GM18907 (cell line): ENCODE data around the gene OLFM1.
"Not testable (repeated sequence)": the region's sequence is repeated elsewhere in the genome, so short reads cannot be mapped to it uniquely, and the experiment has no call there.

Experiments used
- ATAC-seq: cut with Tn5 transposase; IDR thresholded peaks from one replicate; pipeline ENCODE4 v1.9.1; 2021; ENCODE audit warnings: mild to moderate bottlenecking, moderate library complexity; ENCODE audit not compliant: unreplicated experiment

Gene OLFM1

DNA sequence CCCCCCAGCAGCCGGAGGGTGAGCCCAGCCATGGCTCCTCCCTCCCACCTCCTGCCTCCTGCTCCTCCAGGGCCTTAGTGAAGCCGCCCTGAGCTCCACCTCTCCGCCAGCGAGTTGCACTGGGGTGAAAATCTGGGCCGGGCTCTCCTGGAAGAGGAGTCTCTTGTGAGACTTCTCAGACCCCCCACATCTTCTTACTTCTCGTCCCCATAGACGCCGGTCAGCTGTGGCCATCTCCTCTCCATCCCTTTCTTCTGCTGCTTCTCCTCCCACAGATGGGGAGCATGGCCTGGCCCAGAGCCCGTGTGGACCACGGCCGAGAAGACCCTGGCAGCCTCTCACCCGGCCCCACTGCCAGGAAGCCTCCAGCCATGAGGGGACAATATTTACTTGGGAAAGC is 17.3 kb downstream of the OLFM1 start:
- no peak for ATAC-seq

DNA sequence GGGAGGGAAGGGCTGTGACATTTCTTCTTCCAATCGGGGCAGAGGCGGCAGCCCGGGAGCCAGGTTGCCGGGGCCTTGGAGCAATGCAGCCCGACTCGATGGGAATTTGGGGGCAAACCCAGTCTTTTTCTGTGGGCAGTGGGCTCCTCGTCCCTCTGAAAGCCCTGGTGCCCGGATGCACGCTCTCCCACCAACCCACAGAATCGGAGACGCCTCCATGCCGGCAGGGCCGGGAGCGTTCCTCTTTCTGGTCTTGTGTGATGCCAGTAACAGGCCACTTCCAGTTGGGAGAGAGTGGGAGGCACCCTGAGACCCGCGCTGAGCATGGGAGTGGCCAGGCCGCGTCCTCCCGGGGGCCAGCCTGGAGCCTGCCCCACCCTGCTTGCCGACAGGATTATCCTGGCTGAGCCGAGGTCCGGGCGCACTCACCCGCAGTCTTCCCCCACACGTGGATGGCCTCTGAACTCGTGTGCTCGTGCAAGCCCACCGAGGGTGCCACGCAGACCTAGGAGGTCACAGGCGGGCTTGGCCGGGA is 17.8 kb downstream of the OLFM1 start:
- ATAC-seq: no peak

DNA sequence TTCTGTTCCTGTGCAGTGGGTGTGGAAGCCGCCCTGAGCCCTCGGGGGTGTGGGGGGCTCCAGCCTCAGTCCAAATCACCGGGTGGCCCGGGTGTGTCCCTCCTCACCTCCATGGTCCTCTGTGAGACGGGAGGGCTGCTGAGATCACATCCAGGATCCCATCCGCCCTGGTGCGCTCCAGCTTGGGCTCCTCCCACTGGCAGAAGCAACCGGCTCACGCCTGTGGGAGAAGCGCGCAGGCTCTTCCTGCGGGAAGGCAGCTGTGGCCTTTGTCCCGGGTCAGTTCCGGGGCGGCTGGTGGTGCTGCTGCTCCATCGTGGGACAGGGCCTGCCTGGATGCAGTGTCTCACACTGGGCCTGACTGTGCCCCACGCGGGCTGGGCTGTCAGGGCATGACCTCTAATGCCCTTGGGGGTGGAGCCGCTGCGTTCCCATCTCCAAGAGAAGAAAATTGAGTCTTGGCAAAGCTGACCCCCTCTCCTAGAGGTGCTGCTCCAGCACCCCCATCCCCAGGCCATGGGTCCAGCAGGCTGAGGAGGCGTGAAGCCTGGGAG is 18.5 kb downstream of the OLFM1 start:
- no peak for ATAC-seq

DNA sequence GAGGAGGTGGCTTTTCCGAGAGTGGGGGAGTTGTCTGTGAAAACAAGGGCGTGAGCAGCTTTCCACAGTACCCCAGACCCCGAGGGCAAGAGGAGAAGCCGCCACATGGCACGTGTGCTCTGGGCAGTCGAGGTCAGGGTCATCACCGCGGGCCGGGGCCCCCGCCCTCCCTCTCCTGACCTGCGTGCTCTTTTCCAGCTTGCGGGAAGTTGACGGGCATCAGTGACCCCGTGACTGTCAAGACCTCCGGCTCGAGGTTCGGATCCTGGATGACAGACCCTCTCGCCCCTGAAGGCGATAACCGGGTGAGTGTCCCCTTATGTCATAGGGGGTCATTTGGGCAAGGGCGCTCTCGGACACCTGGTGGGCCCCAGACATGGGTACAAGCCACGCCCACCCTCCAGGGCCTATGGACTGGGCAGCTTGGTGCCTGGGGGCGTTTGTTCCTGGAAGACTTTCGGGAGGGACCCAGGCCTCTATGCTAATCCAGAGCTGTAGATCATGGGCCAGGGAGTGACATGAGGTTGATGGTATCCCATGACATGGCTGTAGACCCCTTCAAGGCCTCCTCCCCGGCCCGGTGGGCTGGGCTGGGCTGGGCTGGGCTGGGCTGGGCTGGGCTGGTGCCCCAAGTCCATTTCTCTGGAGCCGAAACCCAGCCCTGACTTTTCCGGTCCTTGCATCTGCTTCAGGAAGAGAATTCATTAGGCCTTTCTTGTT is 19.2 kb downstream of the OLFM1 start:
- no peak for ATAC-seq

DNA sequence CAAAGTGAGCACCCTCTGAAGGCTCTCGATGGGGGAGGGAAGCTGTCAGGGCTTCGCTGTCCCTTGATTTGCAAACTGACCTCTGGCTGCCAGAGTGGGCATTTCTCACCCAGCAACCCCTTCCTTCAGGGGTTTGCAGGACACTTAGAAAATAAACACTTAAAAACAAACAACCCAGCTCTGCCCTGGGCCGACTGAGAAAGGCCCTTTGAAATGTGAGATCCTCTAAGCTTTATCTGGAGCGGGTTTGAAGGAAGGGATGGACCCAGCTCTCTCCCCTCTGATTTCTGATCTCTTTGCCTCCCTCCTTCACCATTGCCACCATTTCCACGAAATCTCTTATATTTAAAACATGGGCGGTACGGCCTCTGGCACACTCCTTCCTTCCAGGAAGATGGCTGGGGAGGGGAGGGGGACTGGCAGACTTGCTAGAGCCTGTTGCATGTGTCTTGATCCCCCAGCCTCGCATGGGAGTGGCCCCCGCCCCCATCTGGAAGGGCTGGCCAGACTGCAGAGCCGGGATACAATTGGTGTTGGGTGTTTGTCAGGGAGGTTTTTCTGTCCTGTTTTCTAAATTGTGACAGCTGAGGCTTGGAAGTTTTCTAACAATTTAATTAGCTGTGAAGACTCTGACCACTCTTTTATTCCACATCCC is 20.2 kb downstream of the OLFM1 start:
- ATAC-seq: no peak

DNA sequence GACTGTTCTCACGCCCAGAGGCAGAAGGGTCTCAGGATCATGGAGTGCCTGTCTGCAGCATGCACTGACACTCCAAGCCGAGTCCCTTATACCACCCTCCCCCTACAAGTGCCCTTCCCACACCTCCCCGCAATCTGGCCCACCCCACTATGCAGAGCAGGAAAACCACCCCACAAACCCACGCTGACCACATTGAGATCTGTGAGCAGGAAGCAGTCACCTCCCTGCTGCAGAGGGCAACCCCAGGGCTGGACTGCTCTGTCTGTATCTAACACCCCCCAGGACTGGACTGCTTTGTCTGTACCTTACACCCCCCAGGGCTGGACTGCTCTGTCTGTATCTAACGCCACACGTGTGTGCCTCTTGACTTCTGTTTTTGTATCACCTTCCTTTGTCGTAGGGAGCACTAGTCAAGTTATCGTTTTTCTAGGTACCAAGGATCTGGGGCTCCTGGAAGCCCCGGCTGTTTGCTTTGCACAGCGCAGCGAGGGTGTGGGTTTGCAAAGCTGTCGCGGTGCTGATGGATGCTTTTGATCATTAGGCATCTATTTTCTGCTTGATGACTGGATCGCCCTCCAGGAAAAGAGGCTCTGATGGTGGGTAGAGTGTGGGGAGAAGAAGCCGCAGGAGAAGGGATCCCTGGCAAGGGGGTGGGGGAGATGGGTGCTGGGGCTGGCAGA is 21.5 kb downstream of the OLFM1 start:
- ATAC-seq: no peak

DNA sequence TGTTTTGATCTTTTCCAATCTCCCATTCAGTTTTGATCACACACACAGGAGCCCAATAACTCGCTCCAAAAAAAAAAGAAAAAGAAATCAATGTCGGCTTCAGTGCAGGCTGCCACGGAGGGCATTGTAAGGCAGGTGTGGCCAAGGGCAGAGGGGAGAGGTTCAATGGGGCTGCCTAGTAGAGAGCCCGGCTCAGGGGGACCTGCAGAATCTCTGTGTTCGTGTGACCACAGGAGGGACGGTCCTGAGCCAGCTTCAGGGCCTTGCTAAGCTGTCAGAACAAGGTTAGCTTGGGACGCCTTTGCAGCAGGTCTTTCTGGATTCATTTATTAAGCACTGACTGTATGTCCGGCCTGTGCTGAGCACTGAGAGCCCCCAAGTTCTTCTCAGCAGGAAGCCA is 22.2 kb downstream of the OLFM1 start:
- no peak for ATAC-seq

DNA sequence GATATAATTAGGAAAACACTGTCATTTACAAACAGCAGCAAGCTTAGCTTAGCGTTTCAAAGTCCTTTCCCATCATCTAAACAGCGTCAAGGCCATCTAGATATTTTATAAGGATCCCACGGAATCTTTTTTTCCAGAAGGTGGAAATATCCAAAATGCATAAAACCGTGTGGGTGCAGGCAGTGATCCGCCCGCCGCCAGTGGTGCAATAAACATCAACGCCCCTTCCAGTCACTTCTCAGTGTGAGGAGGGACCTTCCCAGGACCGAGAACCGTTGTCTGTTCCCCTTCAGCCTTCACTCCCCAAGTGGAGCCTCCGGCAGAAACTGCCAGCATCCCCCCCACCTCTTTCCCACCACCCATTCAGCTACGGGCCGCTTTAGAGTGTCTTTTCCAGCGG is 22.9 kb downstream of the OLFM1 start:
- ATAC-seq: no peak

DNA sequence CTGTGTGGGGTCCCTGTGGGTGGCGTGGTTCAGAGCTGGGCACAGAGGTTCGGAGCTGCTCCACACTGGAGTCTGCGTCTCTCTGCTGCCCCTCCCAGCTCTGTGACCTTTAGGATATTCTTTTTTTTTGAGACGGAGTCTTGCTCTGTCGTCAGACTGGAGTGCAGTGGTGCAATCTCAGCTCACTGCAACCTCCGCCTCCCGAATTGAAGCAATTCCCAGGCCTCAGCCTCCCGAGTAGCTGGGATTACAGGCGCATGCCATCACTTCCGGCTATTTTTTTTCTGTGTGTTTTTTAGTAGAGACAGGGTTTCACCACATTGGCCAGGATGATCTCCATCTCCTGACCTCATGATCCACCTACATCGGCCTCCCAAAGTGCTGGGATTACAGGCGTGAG is 24.1 kb downstream of the OLFM1 start:
- not testable (repeated sequence) for ATAC-seq

DNA sequence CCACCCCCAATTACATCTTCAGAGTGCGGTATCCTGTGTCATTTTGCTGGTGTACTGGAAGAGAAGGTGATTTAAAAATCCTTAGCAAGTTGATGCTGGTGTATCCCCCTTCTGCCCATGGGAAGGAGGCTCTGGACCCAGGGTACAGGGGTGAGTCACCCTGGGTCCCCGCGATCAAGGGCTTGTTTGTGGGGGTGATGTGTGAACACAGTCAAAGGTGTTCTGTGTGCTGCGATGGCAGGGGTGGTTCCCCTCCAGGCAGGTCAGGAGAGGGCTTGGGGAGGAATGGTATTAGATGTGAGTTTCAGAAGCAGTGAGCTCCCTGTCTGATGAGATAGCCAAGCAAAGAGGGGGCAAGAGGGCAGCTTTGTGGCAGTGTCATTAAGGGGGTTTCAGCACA is 28.9 kb downstream of the OLFM1 start:
- no peak for ATAC-seq

DNA sequence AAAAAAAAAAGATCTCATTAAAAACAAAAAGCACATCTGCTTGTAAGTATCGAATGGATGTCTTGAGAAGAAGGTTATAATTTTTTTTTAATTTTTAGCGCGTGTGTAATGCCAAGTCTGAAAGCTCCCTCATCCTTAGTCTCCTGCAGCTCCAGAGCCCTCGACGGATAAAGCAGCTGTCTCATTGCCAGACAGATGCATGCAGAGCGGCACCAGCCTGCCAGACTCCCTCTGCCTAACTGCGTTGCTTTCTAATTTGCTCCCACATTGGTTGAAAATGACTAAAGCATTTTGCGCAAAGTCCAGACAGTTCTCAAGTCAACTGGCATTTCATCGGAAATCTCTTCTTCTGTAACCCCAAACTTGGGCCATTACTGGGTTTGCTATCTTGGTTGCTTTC is 29.4 kb downstream of the OLFM1 start:
- no peak for ATAC-seq

DNA sequence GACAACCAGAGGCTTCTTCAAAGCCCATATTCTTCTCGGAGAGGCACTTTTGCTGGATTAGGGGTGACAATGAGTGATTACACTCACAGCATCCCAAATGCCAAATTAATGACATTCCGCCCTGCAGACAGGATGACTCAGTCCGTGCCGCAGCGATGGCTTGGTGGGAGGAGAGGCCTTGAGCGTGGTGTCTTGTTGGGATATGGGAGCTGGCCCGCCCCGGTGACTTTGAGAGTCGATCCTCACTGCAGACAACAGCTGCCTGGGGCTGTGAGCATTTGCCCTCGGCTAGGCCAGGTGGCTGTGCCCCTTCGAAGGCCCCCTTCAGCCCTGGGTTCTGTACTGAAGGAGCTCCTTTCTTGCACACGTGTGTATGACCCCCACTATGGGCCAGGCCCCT is 29.8 kb downstream of the OLFM1 start:
- no peak for ATAC-seq

DNA sequence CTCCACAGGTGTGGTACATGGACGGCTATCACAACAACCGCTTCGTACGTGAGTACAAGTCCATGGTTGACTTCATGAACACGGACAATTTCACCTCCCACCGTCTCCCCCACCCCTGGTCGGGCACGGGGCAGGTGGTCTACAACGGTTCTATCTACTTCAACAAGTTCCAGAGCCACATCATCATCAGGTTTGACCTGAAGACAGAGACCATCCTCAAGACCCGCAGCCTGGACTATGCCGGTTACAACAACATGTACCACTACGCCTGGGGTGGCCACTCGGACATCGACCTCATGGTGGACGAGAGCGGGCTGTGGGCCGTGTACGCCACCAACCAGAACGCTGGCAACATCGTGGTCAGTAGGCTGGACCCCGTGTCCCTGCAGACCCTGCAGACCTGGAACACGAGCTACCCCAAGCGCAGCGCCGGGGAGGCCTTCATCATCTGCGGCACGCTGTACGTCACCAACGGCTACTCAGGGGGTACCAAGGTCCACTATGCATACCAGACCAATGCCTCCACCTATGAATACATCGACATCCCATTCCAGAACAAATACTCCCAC is 32.1 kb downstream of the OLFM1 start:
- no peak for ATAC-seq

DNA sequence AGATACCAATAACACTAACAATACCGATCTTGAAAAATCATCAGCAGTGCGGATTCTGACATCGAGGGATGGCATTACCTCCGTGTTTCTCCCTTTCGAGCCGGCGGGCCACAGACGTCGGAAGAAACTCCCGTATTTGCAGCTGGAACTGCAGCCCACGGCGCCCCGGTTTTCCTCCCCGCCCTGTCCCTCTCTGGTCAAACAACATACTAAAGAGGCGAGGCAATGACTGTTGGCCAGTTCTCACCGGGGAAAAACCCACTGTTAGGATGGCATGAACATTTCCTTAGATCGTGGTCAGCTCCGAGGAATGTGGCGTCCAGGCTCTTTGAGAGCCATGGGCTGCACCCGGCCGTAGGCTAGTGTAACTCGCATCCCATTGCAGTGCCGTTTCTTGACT is 32.8 kb downstream of the OLFM1 start:
- no peak for ATAC-seq

DNA sequence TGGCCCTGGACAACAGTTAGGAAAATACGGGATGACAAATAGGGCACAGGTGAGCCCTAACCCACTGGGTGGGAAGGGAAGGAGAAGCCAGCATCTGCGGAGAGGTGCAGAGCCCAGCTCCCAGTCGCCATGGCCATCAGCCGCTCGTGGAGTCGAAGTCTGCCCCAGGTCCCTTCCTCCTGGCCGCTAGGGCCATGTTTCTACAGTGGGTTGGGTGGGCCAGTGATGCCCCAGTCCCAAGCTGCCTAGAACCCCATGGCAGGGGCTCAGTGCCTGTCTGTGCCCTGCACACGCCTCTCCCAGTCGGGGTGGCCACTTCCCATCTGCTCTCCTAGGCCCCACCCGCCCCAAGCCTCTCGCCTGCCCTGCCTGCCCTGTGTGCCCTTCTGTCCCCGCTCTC is 34.8 kb downstream of the OLFM1 start:
- no peak for ATAC-seq

DNA sequence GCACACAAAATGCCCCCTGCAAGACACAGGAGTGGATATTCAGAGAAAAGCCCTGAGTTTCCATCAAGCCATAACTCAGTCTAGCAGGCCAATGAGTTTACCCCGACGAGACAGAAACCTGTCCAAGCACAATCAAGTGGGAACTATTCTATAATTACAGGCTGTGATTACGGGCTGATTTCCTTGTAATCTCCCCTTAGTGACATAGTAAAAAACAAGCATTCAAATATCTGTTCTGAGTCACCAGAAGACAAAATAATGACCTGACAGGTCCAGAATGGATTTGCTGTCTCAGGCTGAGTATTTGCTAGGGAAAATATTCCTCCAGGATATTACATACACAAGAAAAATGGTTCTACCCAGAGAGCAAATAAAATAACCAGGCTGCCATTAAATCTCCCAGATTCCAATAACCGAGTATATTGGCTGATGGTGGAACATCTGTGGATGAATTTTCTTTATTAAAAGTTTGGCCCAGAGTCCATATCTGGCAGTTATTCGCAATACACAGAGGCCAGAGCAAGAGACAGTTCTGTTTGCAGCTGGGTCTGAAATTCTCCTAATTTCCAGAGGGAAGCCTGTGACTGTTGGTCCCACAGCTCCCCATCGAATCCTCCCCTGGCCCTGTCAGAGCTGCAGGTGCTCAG is 35.8 kb downstream of the OLFM1 start:
- no peak for ATAC-seq

DNA sequence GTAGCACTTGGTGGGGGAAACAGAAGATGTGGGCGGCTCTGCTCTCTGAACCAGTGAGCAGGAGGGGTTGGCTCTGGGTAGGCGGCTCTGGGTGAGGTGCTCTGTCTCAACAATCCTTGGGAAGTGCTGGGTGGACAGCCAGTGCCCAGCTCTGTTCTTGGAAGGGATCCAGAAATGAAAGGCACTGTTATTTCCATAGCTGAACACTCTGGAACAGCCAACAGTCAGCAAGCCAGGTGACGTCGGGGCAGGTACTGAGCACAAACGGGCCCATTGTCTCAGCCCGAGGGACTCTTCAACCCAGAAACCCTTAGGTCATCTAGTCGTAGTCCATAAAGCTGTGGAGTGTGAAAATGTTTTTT is 36.3 kb downstream of the OLFM1 start:
- ATAC-seq: no peak

DNA sequence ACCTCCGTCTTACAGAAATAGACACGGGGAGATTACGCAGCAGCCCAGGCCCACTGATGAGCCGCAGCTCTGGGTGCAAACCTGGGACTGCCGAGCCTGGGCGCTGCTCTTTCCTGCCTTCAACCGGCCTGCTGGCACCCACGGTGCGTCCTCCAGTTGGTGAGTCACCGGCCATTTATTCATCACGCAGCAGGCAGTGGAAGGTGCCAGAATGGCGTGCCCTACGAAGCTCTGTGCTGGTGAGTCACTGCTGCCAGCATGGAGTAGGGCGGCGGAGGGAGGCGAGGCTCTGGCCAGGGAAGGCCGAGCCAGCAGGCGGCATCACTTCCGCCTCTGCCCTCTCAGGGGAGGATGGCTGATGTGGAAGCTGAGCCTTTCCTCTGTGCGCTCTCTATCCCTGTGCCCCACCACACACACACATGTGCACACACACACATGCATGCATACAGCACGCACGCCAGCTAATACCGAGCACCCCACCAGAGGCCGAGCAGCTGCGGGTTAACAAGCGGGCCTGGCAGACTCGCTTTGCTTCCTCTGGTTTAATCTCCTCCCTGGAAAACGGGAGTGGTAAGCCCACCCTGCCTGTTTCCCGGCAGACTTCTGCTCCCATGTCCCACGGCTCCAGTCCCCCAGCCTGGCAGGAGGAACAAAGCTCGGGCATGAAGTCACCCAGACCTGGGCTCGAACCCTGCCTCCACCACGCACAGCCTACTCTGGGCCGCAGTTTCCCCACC is 39.2 kb downstream of the OLFM1 start:
- no peak for ATAC-seq

DNA sequence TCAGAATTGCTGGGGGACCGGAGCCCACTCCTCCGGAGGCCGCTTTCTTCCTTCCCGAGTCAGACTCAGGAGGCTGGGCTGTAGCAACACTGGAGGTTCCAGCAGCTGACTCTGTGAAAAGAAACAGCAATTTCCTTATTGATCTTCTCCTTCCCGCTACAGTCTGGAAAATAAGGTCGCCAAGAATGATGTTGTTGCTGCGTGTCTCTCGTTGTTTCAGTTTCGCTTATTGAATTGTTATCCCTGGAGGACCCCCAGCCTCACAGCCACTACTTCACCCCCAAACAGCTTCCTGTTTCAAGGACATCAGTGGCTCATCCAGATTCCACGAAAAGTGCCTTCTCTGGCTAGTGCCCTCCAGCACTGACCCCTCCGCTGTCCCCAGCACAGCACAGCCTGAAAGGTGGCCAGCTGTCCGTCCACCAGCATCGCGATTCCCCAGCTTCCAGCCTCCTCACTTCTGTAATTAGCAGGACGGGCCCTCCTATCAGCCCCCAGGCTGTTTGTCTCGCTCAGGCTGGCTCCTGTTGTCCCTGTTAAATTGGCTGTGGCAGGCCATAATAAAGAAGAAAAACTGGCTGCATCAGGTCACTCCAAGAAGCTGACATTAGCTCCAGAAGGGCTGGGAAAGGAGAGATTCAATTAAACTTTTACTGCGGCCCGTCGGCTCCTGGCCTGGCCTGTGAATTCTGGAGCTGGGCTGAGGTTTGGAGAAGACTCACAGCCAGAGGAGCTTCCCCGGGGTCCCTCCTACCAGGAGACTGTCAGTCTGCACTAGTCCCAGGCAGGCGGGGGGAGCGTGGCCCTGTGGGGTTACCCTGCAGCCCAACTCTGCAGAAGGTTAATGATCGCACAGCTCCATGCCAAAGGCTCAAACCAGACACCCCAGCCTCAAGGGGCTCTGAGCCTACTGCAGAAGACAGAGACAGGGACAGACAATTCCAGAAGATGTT is 40.5 kb downstream of the OLFM1 start:
- ATAC-seq: no peak
